Stimulated activated memory B cell treated with anti-CD40 and anti-IgM and Interleukin-4, amounts not matched to agents 10 μg/mL and 1 μg/mL and 100 μg/mL, for 72 hours (primary cell): Measurements from ENCODE around the gene TMIE.

ENCODE experiments used
- ATAC-seq: fragments of 150-1000 bp; cut with Tn5 transposase; 2 replicates; pipeline ENCODE4 v1.10.0; 2021
- H3K27ac Mint-ChIP-seq: one replicate; pipeline ENCODE4 v1.8.0; 2022; ENCODE audit warnings: mild to moderate bottlenecking, mixed read lengths
- H3K27me3 Mint-ChIP-seq: one replicate; pipeline ENCODE4 v1.8.0; 2022; ENCODE audit warnings: mixed read lengths
- H3K36me3 Mint-ChIP-seq: one replicate; pipeline ENCODE4 v1.8.0; 2022; ENCODE audit warnings: mixed read lengths
- H3K4me1 Mint-ChIP-seq: one replicate; pipeline ENCODE4 v1.8.0; 2022; ENCODE audit warnings: mixed read lengths
- H3K4me3 Mint-ChIP-seq: one replicate; pipeline ENCODE4 v1.8.0; 2022; ENCODE audit warnings: mild to moderate bottlenecking, moderate library complexity, mixed read lengths
- H3K9me3 Mint-ChIP-seq: one replicate; pipeline ENCODE4 v1.8.0; 2022; ENCODE audit warnings: mixed read lengths

TMIE gene

DNA sequence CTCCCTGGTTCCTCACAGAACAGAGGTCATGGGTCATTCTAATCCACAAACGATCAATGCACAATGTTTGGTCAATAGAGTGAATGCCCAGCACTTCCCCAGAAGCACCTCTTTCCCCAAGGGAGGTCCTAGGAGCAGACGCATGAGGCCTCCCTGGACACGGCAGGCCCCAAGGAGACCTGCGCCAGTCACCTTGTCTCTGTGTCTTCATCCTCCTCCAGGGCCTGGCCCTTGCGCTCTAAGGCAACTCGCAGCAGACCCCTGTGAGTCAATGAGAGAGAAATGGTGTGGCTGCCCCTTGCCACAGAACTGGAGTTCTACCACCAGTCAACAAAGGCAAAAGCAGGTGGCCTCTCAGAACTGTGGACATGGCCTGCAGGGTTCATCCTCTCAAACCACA, 25.8 kb upstream of the TMIE start:
- Mint-ChIP-seq H3K27ac (no peak overlapping the region), H3K36me3 (no peaks in the 10 kb centered on the region), H3K4me1 (no peaks in the 10 kb centered on the region), H3K4me3 (no peak overlapping the region), H3K27me3 (peaks cover 20% of the 10 kb centered on the region), H3K9me3 (no peaks in the 10 kb centered on the region)
- no peak for ATAC-seq

DNA sequence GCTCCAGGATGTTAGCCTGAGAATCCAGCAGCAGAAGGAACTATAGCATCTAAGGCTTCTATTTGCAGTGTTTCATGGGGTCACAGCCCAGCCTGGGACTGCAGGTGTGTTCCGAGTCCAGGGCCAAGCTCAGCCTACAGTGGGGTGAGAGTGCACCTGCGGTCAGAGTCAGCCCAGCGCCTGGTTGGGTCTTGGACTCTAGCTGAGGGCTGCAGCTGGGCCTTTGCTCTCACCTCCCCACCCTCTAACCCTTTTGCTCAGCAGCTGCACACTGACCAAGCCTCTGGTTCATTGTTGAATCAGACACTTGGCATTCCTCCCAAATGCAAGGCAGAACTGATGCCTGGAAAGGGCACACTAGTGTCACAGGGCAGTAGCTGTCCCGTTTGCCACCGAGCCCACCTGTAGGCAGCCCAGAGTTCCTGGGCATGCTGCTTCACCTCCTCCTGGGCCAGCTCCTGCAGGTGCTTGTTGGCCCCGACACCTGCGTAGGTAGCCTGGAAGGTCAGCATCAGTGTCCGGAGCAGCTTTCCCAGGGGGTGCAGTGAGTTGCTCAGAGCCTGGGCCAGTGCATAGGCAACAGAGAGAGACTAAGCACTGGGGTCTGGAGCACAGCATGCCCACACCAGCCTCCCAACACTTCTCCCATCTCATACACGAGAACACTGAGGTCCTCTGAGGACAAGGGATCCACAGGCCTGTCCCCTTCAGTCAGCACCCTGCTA, 25.2 kb upstream of the TMIE start:
- Mint-ChIP-seq H3K9me3 (no peaks in the 10 kb centered on the region), H3K4me1 (no peaks in the 10 kb centered on the region), H3K4me3 (no peak overlapping the region), H3K36me3 (no peaks in the 10 kb centered on the region), H3K27me3 (peaks cover 20% of the 10 kb centered on the region), H3K27ac (no peak overlapping the region)
- ATAC-seq: no peak

DNA sequence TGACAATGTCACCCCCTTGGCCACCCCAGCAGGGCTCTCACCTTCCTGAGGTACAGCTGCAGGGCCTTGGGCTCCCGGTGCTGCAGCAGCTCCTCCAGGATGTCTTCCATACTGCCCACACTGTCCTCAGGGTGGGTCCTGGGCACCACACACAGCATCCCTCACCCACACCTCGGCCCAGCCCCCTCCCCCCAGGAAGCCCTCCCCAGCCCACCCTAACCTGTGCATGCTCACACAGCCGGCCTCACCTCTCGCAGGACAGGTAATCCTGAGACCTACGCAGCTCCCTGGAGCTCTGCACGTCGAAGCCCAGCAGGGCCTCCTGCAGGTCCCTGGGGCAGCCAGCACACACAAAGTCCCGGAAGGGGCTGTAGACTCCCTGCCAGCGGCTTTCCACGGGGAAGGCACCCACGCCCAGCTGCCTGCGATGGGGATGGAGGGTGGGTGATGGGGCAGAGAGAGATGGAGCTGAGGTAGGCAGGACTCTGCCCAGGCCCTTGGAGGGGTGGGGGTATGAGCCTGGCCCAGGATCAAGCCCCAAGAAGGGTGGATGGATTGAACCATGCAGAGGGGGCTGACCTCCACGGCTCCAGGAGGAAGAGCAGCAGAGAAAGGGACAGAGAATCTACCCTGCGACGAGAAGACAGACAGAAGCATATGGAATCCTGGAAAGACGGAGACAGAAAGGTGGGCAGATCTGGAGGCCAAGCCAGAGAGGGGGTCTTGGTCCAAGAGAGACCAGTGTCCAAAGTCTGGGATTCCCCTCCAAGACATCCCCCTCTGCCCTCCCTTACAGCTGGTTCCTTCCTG, 24.4 kb upstream of the TMIE start:
- H3K4me3 Mint-ChIP-seq: no peak overlapping the region
- ATAC-seq: peak; percentile 5
- no peaks in the 10 kb centered on the region for H3K9me3 Mint-ChIP-seq
- no peaks in the 10 kb centered on the region for H3K36me3 Mint-ChIP-seq
- peaks cover 14% of the 10 kb centered on the region for H3K27me3 Mint-ChIP-seq
- H3K4me1 Mint-ChIP-seq: no peaks in the 10 kb centered on the region
- H3K27ac Mint-ChIP-seq: no peak overlapping the region

DNA sequence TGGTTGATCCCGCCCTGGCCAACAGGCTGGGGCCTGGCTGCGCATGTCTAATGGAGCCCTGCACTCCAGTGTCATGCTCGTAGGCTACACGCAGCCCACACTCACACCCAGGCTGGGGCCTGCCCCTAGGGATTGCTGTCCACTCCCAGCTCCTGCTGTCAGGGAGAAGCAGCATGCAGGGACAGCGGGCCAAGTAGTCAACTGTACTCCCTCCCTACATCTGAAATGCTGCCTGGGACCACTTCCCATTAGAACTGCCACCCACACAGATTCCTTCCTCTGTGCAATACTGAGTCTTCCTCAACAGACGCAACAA, 23.8 kb upstream of the TMIE start:
- Mint-ChIP-seq H3K27ac (no peak overlapping the region), H3K36me3 (no peaks in the 10 kb centered on the region), H3K9me3 (no peaks in the 10 kb centered on the region), H3K4me1 (no peaks in the 10 kb centered on the region), H3K4me3 (no peak overlapping the region), H3K27me3 (peaks cover 10% of the 10 kb centered on the region)
- no peak for ATAC-seq

DNA sequence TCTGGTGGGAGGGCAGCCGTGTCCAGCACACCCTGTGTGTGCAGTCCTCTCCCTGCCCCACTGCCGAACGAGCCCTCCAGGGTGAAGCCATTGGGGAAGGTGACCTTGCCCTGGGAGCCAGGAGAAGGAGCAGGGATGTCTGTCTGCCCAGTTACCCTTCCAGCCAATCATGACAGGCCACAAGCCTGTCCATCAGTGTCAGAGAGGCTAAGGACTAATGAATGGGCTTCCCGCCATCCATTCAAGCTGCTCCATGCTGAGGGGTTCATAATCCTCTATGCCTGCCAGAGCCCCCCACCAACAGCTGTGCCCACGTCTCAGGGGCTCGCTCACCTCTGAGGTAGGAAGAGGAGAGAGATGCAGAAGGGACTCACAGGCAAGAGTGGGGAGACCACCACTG, 22.9 kb upstream of the TMIE start:
- Mint-ChIP-seq H3K36me3 (no peaks in the 10 kb centered on the region), H3K27me3 (peaks cover 6% of the 10 kb centered on the region), H3K9me3 (no peaks in the 10 kb centered on the region), H3K4me1 (no peaks in the 10 kb centered on the region), H3K27ac (no peak overlapping the region), H3K4me3 (no peak overlapping the region)
- no peak for ATAC-seq

DNA sequence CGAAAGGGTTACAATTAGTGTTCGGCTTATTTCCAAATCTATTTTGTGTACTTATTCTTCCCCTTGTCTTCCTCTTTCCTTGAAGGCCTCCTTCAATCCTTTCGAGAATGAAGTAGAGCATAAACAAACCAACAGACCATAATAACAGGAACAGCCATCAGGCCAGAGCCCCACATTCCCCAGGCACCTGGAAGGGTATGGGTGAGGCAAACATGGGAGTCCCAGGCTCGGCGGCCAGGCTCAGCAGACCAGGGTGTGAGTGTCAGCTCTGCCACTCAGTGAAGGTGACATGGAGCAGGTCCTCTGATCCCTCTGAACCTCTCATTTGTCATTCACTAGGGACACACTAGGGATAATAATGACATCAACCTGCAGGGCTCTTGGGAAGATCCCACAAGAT, 21.5 kb upstream of the TMIE start:
- Mint-ChIP-seq H3K4me3 (no peak overlapping the region), H3K4me1 (no peaks in the 10 kb centered on the region), H3K27me3 (no peaks in the 10 kb centered on the region), H3K9me3 (no peaks in the 10 kb centered on the region), H3K27ac (no peak overlapping the region), H3K36me3 (no peaks in the 10 kb centered on the region)
- ATAC-seq: no peak

DNA sequence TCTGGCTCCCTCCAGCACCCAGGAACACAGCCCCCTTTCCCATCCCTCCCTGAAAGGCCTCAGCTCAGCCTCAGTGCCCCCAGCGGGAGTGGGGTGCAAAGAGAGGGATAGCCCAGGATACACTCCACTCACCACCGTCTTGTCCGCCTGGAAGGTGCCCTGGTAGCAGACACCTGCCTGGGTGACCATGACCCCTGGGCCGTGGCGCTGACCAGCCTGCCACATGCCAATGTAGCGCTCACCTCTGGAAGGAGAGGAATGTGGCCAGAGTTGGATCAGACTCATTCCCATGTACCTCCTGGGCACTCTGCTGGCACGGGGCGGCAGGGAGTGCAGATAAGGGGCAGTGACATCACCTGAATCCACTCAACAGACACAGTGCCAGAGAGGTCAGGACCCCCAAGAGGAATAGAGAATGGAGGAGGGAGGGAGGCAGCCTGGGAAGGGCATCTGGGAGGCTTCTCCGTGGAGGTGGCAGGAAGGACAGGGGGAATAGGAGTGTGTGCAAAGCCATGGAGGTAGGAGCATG, 20.8 kb upstream of the TMIE start:
- H3K36me3 Mint-ChIP-seq: no peaks in the 10 kb centered on the region
- no peaks in the 10 kb centered on the region for H3K4me1 Mint-ChIP-seq
- H3K9me3 Mint-ChIP-seq: no peaks in the 10 kb centered on the region
- H3K27ac Mint-ChIP-seq: no peak overlapping the region
- peaks cover 5% of the 10 kb centered on the region for H3K27me3 Mint-ChIP-seq
- H3K4me3 Mint-ChIP-seq: no peak overlapping the region
- ATAC-seq: no peak

DNA sequence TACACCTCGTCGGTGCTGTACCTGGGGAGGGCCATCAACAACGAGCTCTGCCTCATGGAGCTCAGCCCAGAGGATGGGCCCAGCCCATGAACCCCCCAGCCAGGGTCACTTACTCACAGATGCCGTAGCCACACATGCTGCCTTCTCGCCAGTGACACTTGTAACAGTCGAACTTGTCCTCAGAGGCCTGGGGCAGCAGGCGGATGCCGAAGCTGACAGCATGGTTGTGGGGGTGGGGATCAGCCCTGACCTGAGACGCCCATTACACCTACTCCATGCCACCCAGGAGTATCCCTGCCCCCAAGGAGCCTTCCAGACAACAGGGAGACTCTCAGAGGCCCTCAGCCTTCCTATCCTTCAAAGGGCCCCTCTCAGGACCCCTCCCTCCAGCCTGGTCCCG, 19.8 kb upstream of the TMIE start:
- no peaks in the 10 kb centered on the region for H3K4me1 Mint-ChIP-seq
- no peak for ATAC-seq
- H3K27me3 Mint-ChIP-seq: peaks cover 14% of the 10 kb centered on the region
- no peaks in the 10 kb centered on the region for H3K9me3 Mint-ChIP-seq
- no peak overlapping the region for H3K4me3 Mint-ChIP-seq
- no peaks in the 10 kb centered on the region for H3K36me3 Mint-ChIP-seq
- H3K27ac Mint-ChIP-seq: no peak overlapping the region

DNA sequence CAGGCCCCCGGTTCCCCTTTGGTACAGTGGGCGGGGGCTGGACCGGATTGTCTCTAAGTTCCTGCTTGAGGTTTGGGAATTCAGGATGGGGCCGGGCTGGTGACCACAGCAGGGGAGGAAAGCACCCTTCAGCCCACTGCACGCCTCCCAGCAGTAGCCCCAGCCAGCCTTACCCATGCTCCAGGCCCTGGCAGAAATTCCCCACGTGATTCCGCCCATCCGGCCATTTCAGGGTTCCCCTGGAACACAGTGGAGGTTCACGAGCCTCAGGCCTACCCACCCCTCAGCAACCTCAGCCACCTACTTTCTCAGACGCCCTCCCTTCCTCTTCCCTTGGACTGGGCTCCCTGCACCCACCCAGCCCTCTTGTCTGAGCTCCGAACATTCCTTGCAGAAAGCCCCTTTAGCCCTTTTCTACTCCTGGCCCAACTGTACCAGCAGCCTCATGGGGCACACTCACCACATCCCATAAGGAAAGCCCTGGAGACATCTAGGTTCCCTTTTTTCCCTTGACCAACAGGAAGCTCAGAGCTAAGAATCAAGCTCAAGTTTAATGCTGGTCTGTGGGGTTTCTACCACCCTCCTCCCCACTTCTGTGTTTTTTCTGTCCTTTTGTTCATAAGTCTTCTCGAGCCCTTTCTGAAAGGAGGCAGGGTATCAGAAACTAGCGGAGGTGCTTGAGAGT, 19.2 kb upstream of the TMIE start:
- no peak overlapping the region for H3K27ac Mint-ChIP-seq
- no peaks in the 10 kb centered on the region for H3K36me3 Mint-ChIP-seq
- no peaks in the 10 kb centered on the region for H3K4me1 Mint-ChIP-seq
- H3K27me3 Mint-ChIP-seq: peaks cover 20% of the 10 kb centered on the region
- no peak for ATAC-seq
- H3K4me3 Mint-ChIP-seq: no peak overlapping the region
- H3K9me3 Mint-ChIP-seq: no peaks in the 10 kb centered on the region

DNA sequence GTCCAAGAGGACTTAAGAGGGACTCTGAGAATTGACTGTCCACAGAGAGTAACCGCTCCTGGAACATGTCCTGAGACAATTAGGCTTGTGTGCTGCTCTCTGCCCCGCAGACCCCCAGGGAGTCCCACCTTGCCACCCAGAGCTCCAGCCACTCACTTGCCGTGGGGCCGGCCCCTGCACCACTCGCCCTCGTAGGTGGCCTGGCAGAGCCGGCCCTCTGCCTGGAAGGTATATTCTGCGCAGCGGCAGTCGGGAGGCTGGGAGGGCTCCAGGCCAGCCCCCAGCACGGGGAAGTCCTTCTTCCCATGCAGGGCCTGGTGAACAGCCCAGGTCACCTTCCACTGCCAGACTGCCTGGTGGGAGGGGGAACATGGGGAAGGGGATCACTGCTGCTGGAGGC, 18.2 kb upstream of the TMIE start:
- no peaks in the 10 kb centered on the region for H3K9me3 Mint-ChIP-seq
- peaks cover 26% of the 10 kb centered on the region for H3K27me3 Mint-ChIP-seq
- no peaks in the 10 kb centered on the region for H3K4me1 Mint-ChIP-seq
- H3K36me3 Mint-ChIP-seq: no peaks in the 10 kb centered on the region
- ATAC-seq: no peak
- H3K27ac Mint-ChIP-seq: no peak overlapping the region
- no peak overlapping the region for H3K4me3 Mint-ChIP-seq

DNA sequence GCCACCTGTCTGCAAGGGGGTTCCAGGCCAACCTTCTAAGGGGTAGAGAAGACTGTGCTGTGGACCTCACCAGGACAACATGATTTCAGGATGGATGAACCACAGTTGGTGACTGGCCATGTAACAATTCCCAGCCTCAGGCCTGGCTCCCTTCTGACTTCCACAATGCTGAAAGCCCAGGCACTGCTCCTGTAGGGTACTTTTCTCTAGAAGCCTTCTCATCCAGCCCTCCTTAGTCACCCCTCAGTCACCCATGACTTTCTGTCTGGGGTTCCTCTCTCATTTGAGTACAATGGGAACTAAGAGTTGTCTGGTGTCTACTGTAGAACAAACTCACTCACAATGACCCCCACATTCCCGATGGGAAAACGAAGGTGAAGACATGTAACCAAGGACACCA, 16.3 kb upstream of the TMIE start:
- Mint-ChIP-seq H3K9me3 (no peaks in the 10 kb centered on the region), H3K27me3 (peaks cover 37% of the 10 kb centered on the region), H3K4me1 (no peaks in the 10 kb centered on the region), H3K4me3 (no peak overlapping the region), H3K27ac (no peak overlapping the region), H3K36me3 (no peaks in the 10 kb centered on the region)
- no peak for ATAC-seq

DNA sequence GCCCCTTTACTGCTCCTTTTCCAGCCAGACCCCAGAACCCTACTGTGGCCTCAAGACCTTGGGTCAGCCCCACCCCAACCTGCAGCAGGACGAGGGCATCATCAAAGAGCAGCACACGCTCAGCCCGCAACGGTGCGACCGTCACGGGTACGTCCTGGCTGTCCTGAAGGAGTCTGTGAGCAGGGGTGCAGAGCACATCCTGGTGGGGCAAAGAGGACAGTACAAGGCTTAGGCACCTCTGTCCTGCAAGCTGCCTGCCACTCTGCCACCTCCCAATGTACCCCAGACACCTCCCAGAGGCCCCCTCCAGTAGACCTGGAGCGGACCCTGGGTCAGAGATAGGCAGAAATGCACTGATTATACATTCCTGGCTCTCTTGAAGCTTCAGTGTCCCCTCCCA, 15.7 kb upstream of the TMIE start:
- no peaks in the 10 kb centered on the region for H3K4me1 Mint-ChIP-seq
- no peaks in the 10 kb centered on the region for H3K36me3 Mint-ChIP-seq
- no peaks in the 10 kb centered on the region for H3K9me3 Mint-ChIP-seq
- peaks cover 43% of the 10 kb centered on the region for H3K27me3 Mint-ChIP-seq
- no peak for ATAC-seq
- no peak overlapping the region for H3K27ac Mint-ChIP-seq
- H3K4me3 Mint-ChIP-seq: no peak overlapping the region

DNA sequence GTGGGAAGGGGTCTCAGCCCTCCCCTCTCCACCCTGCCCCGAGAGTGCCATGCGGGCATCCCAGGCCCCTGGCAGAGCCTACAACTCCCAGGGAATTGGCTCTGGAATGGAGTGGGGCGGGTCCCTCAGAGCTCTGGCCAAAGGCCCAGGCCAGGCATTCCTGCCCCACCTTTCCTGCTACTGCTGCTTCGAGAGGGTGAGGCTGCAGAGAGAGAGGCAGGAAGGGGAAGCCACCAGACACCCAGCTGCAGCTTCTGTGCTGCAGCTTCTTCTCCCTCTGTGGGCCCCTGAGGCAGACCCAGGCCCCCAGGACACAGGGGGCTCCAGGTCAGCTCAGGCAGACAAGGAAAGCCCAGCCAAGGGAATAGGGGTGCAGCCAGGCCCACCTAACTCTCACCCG, 10.4 kb upstream of the TMIE start:
- Mint-ChIP-seq H3K27ac (no peak overlapping the region), H3K9me3 (no peaks in the 10 kb centered on the region), H3K27me3 (peaks cover 52% of the 10 kb centered on the region), H3K4me3 (no peak overlapping the region), H3K4me1 (peaks cover 36% of the 10 kb centered on the region), H3K36me3 (no peaks in the 10 kb centered on the region)
- ATAC-seq: no peak

DNA sequence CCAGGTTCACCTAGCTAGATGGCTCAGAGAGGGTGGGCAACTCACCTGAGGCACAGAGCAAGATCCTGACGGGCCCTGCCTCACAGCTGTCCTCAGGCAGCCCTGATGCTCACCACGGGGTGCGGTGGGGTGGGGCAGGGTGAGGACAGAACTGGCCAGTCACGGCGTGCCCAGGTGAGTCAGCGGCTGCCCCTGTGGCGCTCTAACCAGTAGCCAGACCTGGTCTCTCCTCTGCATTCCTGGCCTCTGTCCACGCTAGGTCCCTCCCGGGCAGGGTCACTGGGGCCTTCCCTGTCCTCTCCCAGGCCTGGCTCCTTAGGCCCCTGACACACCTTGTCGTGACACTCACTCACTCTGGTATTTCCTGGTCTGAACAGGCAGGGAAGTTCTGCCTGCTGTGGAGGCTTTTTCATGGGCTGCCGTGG, 8.6 kb upstream of the TMIE start:
- Mint-ChIP-seq H3K27me3 (peaks cover 36% of the 10 kb centered on the region), H3K4me1 (peaks cover 40% of the 10 kb centered on the region), H3K4me3 (peak overlapping the region; percentile 79), H3K27ac (peak overlapping the region; percentile 64), H3K36me3 (no peaks in the 10 kb centered on the region), H3K9me3 (no peaks in the 10 kb centered on the region)
- ATAC-seq: no peak

DNA sequence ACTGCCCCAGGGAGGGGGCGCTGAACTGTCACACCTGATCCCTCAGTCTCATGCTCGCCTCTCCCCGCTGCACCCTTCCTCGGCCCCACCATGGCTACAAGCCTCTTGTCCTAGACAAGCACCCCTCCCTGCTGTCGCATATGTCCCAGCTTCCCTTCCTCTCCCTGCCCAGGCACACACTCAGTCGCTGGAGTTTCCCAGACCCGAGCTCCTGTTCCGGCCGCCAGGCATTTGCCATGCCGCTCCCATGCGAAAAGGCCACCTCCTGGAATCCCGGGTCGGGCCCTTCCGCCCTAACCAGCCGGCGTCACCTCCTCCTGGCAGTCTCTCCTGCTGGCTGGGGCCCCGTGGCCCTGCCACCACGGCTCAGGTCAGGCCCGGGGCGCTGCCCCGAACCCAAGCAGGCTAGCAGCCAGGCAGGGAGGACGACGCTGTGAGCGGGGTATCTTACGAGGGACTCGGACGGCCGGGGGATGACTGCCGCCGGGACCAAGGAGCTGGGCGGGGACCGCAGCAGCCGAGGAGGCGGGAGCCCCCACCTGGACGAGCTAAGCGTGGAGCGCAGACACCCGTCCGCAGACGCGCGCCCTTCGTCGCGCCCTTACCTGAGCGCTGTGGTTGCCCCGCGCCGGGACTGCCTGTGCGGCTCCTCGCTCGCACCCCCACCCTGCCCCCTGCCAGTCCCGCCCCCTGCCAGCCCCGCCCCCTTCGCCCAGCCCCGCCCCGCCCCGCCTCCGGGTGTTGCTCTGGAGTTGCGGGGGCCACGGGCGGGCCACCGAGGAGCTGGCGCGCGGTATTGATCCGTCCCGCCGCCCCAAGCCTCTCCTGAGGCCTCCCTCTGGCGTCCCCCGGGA, 7.9 kb upstream of the TMIE start, which contains the start of gene ALS2CL:
ALS2CL (minus strand) TSS at position 642 of the 854 bp plus-strand sequence. CDS start 4,239 bp downstream, outside the sequence.
- Mint-ChIP-seq H3K36me3 (no peaks in the 10 kb centered on the region), H3K27me3 (peaks cover 36% of the 10 kb centered on the region), H3K9me3 (no peaks in the 10 kb centered on the region), H3K27ac (peak within 1 kb of the TSS; percentile 64), H3K4me1 (peaks cover 40% of the 10 kb centered on the region), H3K4me3 (peak within 1 kb of the TSS; percentile 79)
- peak; percentile 77 for ATAC-seq
